ENCODE data around the gene KCNS1. TPM values are rescaled to one million over a fixed set of nuclear protein-coding genes. Genes with fewer than 3 reads are reported as not detected.

KCNS1 gene
- total and polyA plus RNA-seq, 4 donors, result not detected

GRCh38 chr20:45052698-45053429 lies 48.1 kb downstream of the KCNS1 start:
- Histone ChIP-seq H3K27me3 (ENCODE audit: control insufficient read depth in 1 of 2, insufficient read depth in 2 of 2, low read length in 1 of 2) (no peaks in the 10 kb centered on the region), H3K4me3 (ENCODE audit: low read length in 2 of 2) (no peak overlapping the region), H3K9me3 (ENCODE audit: control insufficient read depth, low read length) (no peaks in the 10 kb centered on the region), H3K4me1 (ENCODE audit: control insufficient read depth in 1 of 2, insufficient read depth in 2 of 2, low read length in 2 of 2) (peaks cover 0 to 2% of the 10 kb centered on the region in 2 donors), H3K36me3 (ENCODE audit: control insufficient read depth in 1 of 2, insufficient read depth in 2 of 2, low read length in 1 of 2) (peaks cover 0 to 3% of the 10 kb centered on the region in 2 donors), H3K27ac (ENCODE audit: low read depth in 1 of 2, low read length in 2 of 2) (peak overlapping the region in 1 of 2 donors; percentile 57)
- no peak for DNase-seq
- intact Hi-C loops (cut with DNase I), result no loop called here
- WGBS, 2 donors, result 19 to 21% methylated on average over 7 of the region's 7 CpGs
- no peak for ATAC-seq (ENCODE audit: low FRiP score)

- 95% methylated on average over 3 of the region's 3 CpGs for WGBS, 2 donors
- no peaks in the 10 kb centered on the region for H3K9me3 ChIP-seq (ENCODE audit: control insufficient read depth, low read length)
- intact Hi-C loops (cut with DNase I), result no loop called here
- H3K36me3 ChIP-seq (ENCODE audit: control insufficient read depth in 1 of 2, insufficient read depth in 2 of 2, low read length in 1 of 2), result no peaks in the 10 kb centered on the region
- no peak overlapping the region for H3K27ac ChIP-seq (ENCODE audit: low read depth in 1 of 2, low read length in 2 of 2)
- DNase-seq (no peak), ATAC-seq (ENCODE audit: low FRiP score) (no peak)
- H3K4me1 ChIP-seq (ENCODE audit: control insufficient read depth in 1 of 2, insufficient read depth in 2 of 2, low read length in 2 of 2), result peaks cover 0 to 2% of the 10 kb centered on the region in 2 donors
- H3K4me3 ChIP-seq (ENCODE audit: low read length in 2 of 2), result no peak overlapping the region
- H3K27me3 ChIP-seq (ENCODE audit: control insufficient read depth in 1 of 2, insufficient read depth in 2 of 2, low read length in 1 of 2), result no peaks in the 10 kb centered on the region
These were observed 49.5 kb downstream of the KCNS1 start for GRCh38 chr20:45051204-45052060.

- intact Hi-C loops (cut with DNase I), result loop anchor here (5.0 to 10.0 kb wide), 3 partner anchors 42 to 235 kb away; no protein-coding TSS in a partner anchor
- H3K4me1 ChIP-seq (ENCODE audit: control insufficient read depth in 1 of 2, insufficient read depth in 2 of 2, low read length in 2 of 2), result peaks cover 0 to 2% of the 10 kb centered on the region in 2 donors
- H3K27ac ChIP-seq (ENCODE audit: low read depth in 1 of 2, low read length in 2 of 2), result no peak overlapping the region
- no peaks in the 10 kb centered on the region for H3K36me3 ChIP-seq (ENCODE audit: control insufficient read depth in 1 of 2, insufficient read depth in 2 of 2, low read length in 1 of 2)
- H3K9me3 ChIP-seq (ENCODE audit: control insufficient read depth, low read length), result no peaks in the 10 kb centered on the region
- H3K27me3 ChIP-seq (ENCODE audit: control insufficient read depth in 1 of 2, insufficient read depth in 2 of 2, low read length in 1 of 2), result no peaks in the 10 kb centered on the region
- no peak overlapping the region for H3K4me3 ChIP-seq (ENCODE audit: low read length in 2 of 2)
- no peak for ATAC-seq (ENCODE audit: low FRiP score)
- DNase-seq, result no peak
- WGBS, 2 donors, result 73 to 77% methylated on average over 5 of the region's 5 CpGs
These were observed 50.9 kb downstream of the KCNS1 start for GRCh38 chr20:45049904-45050471.

GRCh38 chr20:45049438-45049837 lies 51.5 kb downstream of the KCNS1 start:
- H3K27ac ChIP-seq (ENCODE audit: low read depth in 1 of 2, low read length in 2 of 2), result no peak overlapping the region
- no peak for ATAC-seq (ENCODE audit: low FRiP score)
- intact Hi-C loops (cut with DNase I), result loop anchor here (5.0 to 10.0 kb wide), 3 partner anchors 43 to 235 kb away; no protein-coding TSS in a partner anchor

GRCh38 chr20:45047581-45048119 lies 53.3 kb downstream of the KCNS1 start:
- intact Hi-C loops (cut with DNase I), result loop anchor here (5.0 to 10.0 kb wide), 3 partner anchors 45 to 237 kb away; no protein-coding TSS in a partner anchor
- Histone ChIP-seq H3K27ac (ENCODE audit: low read depth in 1 of 2, low read length in 2 of 2) (no peak overlapping the region), H3K27me3 (ENCODE audit: control insufficient read depth in 1 of 2, insufficient read depth in 2 of 2, low read length in 1 of 2) (no peaks in the 10 kb centered on the region), H3K36me3 (ENCODE audit: control insufficient read depth in 1 of 2, insufficient read depth in 2 of 2, low read length in 1 of 2) (no peaks in the 10 kb centered on the region), H3K9me3 (ENCODE audit: control insufficient read depth, low read length) (no peaks in the 10 kb centered on the region), H3K4me3 (ENCODE audit: low read length in 2 of 2) (no peak overlapping the region), H3K4me1 (ENCODE audit: control insufficient read depth in 1 of 2, insufficient read depth in 2 of 2, low read length in 2 of 2) (no peaks in the 10 kb centered on the region)
- no peak for ATAC-seq (ENCODE audit: low FRiP score)
- DNase-seq, result no peak
- WGBS, 2 donors, result 83 to 91% methylated on average over 2 of the region's 2 CpGs

More at GRCh38 chr20:45049438-45049837, 51.5 kb downstream of the KCNS1 start:
- DNase-seq, result no peak
- Histone ChIP-seq H3K9me3 (ENCODE audit: control insufficient read depth, low read length) (no peaks in the 10 kb centered on the region), H3K4me1 (ENCODE audit: control insufficient read depth in 1 of 2, insufficient read depth in 2 of 2, low read length in 2 of 2) (peaks cover 0 to 2% of the 10 kb centered on the region in 2 donors), H3K4me3 (ENCODE audit: low read length in 2 of 2) (no peak overlapping the region), H3K36me3 (ENCODE audit: control insufficient read depth in 1 of 2, insufficient read depth in 2 of 2, low read length in 1 of 2) (no peaks in the 10 kb centered on the region), H3K27me3 (ENCODE audit: control insufficient read depth in 1 of 2, insufficient read depth in 2 of 2, low read length in 1 of 2) (no peaks in the 10 kb centered on the region)
- 67 to 74% methylated on average over 3 of the region's 3 CpGs for WGBS, 2 donors

DNA sequence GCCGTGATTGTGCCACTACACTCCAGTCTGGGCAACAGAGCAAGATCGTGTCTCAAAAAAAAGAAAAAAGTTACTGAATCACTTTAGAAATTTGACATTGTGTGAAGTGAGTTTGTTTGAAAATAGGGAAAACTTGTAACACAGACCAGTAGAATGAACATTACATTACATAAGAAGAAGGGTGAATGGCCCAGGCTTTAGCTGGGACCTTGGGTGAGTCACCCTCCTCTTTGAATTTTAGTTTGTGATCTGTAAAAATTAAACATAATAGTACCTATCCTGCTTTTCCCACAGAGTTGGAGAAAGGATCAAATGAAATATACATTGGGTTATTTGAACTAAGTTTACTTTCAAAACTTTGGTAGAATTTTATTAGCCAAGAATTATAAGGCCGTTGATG lies 56.3 kb downstream of the KCNS1 start:
- ATAC-seq (ENCODE audit: low FRiP score) (no peak), DNase-seq (no peak)
- H3K27me3 ChIP-seq (ENCODE audit: control insufficient read depth in 1 of 2, insufficient read depth in 2 of 2, low read length in 1 of 2), result no peaks in the 10 kb centered on the region
- no peaks in the 10 kb centered on the region for H3K4me1 ChIP-seq (ENCODE audit: control insufficient read depth in 1 of 2, insufficient read depth in 2 of 2, low read length in 2 of 2)
- H3K4me3 ChIP-seq (ENCODE audit: low read length in 2 of 2), result no peak overlapping the region
- intact Hi-C loops (cut with DNase I), result loop anchor here (5.0 to 10.0 kb wide), 3 partner anchors 50 to 248 kb away; no protein-coding TSS in a partner anchor
- H3K27ac ChIP-seq (ENCODE audit: low read depth in 1 of 2, low read length in 2 of 2), result no peak overlapping the region
- WGBS, 2 donors, result 88 to 90% methylated on average over 3 of the region's 3 CpGs
- H3K36me3 ChIP-seq (ENCODE audit: control insufficient read depth in 1 of 2, insufficient read depth in 2 of 2, low read length in 1 of 2), result no peaks in the 10 kb centered on the region
- no peaks in the 10 kb centered on the region for H3K9me3 ChIP-seq (ENCODE audit: control insufficient read depth, low read length)

DNA sequence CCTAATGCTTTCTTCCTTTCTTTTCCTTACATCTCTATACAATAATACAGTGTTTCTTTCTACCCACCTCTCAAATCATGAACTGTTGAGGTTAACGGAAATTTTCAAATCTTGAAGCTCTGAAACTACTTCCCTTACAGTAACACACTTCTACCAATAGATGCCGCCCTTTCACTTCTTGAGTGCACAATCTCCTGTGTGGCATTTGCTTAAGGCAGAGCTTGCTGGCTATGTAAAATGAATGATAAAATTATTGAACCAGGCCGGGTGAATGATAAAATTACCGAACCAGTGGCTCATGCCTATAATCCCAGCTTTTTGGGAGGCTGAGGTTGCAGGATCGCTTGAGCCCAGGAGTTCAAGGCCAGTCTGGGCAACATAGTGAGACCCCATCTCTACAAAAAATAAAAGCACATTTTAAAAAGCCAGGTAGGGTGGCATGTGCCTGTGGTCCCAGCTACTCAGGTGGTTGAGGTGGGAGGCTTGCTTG lies 56.8 kb downstream of the KCNS1 start:
- Histone ChIP-seq H3K27ac (ENCODE audit: low read depth in 1 of 2, low read length in 2 of 2) (no peak overlapping the region), H3K4me1 (ENCODE audit: control insufficient read depth in 1 of 2, insufficient read depth in 2 of 2, low read length in 2 of 2) (no peaks in the 10 kb centered on the region), H3K27me3 (ENCODE audit: control insufficient read depth in 1 of 2, insufficient read depth in 2 of 2, low read length in 1 of 2) (no peaks in the 10 kb centered on the region), H3K9me3 (ENCODE audit: control insufficient read depth, low read length) (no peaks in the 10 kb centered on the region), H3K4me3 (ENCODE audit: low read length in 2 of 2) (no peak overlapping the region), H3K36me3 (ENCODE audit: control insufficient read depth in 1 of 2, insufficient read depth in 2 of 2, low read length in 1 of 2) (no peaks in the 10 kb centered on the region)
- WGBS, 2 donors, result 19 to 22% methylated on average over 5 of the region's 5 CpGs
- intact Hi-C loops (cut with DNase I), result loop anchor here (5.0 to 10.0 kb wide), 3 partner anchors 51 to 248 kb away; no protein-coding TSS in a partner anchor
- ATAC-seq (ENCODE audit: low FRiP score), result peak; percentile 77
- no peak for DNase-seq

GRCh38 chr20:45042978-45043377 lies 57.9 kb downstream of the KCNS1 start:
- H3K36me3 ChIP-seq (ENCODE audit: control insufficient read depth in 1 of 2, insufficient read depth in 2 of 2, low read length in 1 of 2), result no peaks in the 10 kb centered on the region
- ATAC-seq (ENCODE audit: low FRiP score) (no peak), DNase-seq (no peak)
- 93% methylated on average over 1 of the region's 1 CpG for WGBS, 2 donors
- H3K27ac ChIP-seq (ENCODE audit: low read depth in 1 of 2, low read length in 2 of 2), result no peak overlapping the region
- no peaks in the 10 kb centered on the region for H3K27me3 ChIP-seq (ENCODE audit: control insufficient read depth in 1 of 2, insufficient read depth in 2 of 2, low read length in 1 of 2)
- no peaks in the 10 kb centered on the region for H3K4me1 ChIP-seq (ENCODE audit: control insufficient read depth in 1 of 2, insufficient read depth in 2 of 2, low read length in 2 of 2)
- H3K4me3 ChIP-seq (ENCODE audit: low read length in 2 of 2), result no peak overlapping the region
- H3K9me3 ChIP-seq (ENCODE audit: control insufficient read depth, low read length), result no peaks in the 10 kb centered on the region
- intact Hi-C loops (cut with DNase I), result loop anchor here (5.0 to 10.0 kb wide), 3 partner anchors 52 to 249 kb away; no protein-coding TSS in a partner anchor

All from aorta (tissue), 5 donors.